K562 (cell line): Measurements from ENCODE around the gene ZMPSTE24. TPM values are rescaled to one million over a fixed set of nuclear protein-coding genes. Genes with fewer than 3 reads are reported as not detected.

Experiments
- ATF1 ChIP-seq, 2 experiments: fragments of 450-650 bp in 1 of 2; IDR thresholded peaks; 2 replicates each; pipeline ENCODE4 v1.6.1; 2016; ENCODE audit warnings: missing compliant biosample characterization in 1 of 2, missing genetic modification characterization in 1 of 2
- CGGBP1 ChIP-seq: fragments of 250-450 bp; sonication (Bioruptor Pico); IDR thresholded peaks from 2 replicates; pipeline ENCODE4 v1.9.0; 2021; ENCODE audit warnings: mild to moderate bottlenecking
- HCFC1 ChIP-seq: IDR thresholded peaks from 2 replicates; pipeline ENCODE4 v1.6.1; 2012; ENCODE audit warnings: low read depth, low read length, improper control_type of control experiment
- KDM1A ChIP-seq, 2 experiments: fragments of 450-650 bp; IDR thresholded peaks; 2 replicates each; pipeline ENCODE4 v1.6.1; 2016; ENCODE audit warnings: mild to moderate bottlenecking in 2 of 2
- NFIX ChIP-seq: fragments of 250-450 bp; sonication (Bioruptor Pico); IDR thresholded peaks from 2 replicates; pipeline ENCODE4 v1.4.0; 2020; ENCODE audit warnings: low read depth, mild to moderate bottlenecking, moderate library complexity
- PRMT5 ChIP-seq: sonication (generic); formaldehyde crosslinking; IDR thresholded peaks from 2 replicates; pipeline ENCODE4 v1.5.0; 2020; ENCODE audit warnings: missing genetic modification reagents
- RBM34 ChIP-seq: fragments of 200-400 bp; formaldehyde crosslinking; IDR thresholded peaks from 2 replicates; pipeline ENCODE4 v1.6.1; 2018; ENCODE audit warnings: low read length, borderline replicate concordance; ENCODE audit not compliant: insufficient read depth
- RNF219 ChIP-seq: fragments of 250-450 bp; sonication (Bioruptor Pico); IDR thresholded peaks from 2 replicates; pipeline ENCODE4 v1.5.0; 2022; ENCODE audit warnings: mild to moderate bottlenecking
- SFPQ ChIP-seq: fragments of 200-400 bp; formaldehyde crosslinking; IDR thresholded peaks from 2 replicates; pipeline ENCODE4 v1.6.1; 2017; ENCODE audit warnings: mild to moderate bottlenecking, low read depth, low read length, moderate library complexity
- SMAD2 ChIP-seq: fragments of 150-350 bp; IDR thresholded peaks from 2 replicates; pipeline ENCODE4 v1.6.1; 2014; ENCODE audit warnings: low read depth, mild to moderate bottlenecking, low read length
- SMARCA4 ChIP-seq: fragments of 450-650 bp; IDR thresholded peaks from 2 replicates; pipeline ENCODE4 v1.6.1; 2016
- SNIP1 ChIP-seq: fragments of 450-650 bp; IDR thresholded peaks from 2 replicates; pipeline ENCODE4 v1.7.1; 2017; ENCODE audit warnings: low read depth, mild to moderate bottlenecking
- SREBF2 ChIP-seq: sonication (generic); formaldehyde crosslinking; IDR thresholded peaks from 2 replicates; pipeline ENCODE4 v1.4.0; 2020; ENCODE audit warnings: mild to moderate bottlenecking, missing genetic modification reagents
- TEAD1 ChIP-seq, 2 experiments: fragments of 450-650 bp in 1 of 2; sonication (generic) in 1 of 2; formaldehyde crosslinking; IDR thresholded peaks; 2 replicates each; pipeline versions ENCODE4 v1.4.0 to v1.8.0; 2020 to 2022; ENCODE audit warnings: mild to moderate bottlenecking in 2 of 2, missing genetic modification reagents in 1 of 2
- U2AF2 ChIP-seq: fragments of 200-400 bp; formaldehyde crosslinking; optimal IDR thresholded peaks from 2 replicates; pipeline ENCODE3; 2017; ENCODE audit warnings: low read depth, mild to moderate bottlenecking, low read length
- ZBTB1 ChIP-seq: sonication (generic); formaldehyde crosslinking; IDR thresholded peaks from 2 replicates; pipeline ENCODE4 v1.8.1; 2023; ENCODE audit warnings: missing genetic modification reagents, low read depth, mild to moderate bottlenecking, borderline replicate concordance
- ZBTB12 ChIP-seq: fragments of 250-450 bp; sonication (Bioruptor Pico); IDR thresholded peaks from 2 replicates; pipeline ENCODE4 v1.4.0; 2020
- ZBTB2 ChIP-seq: fragments of 450-650 bp; IDR thresholded peaks from 2 replicates; pipeline ENCODE4 v1.6.1; 2016; ENCODE audit warnings: antibody characterized with exemption
- ZC3H11A ChIP-seq: IDR thresholded peaks from 2 replicates; pipeline ENCODE4 v1.6.1; 2012; ENCODE audit warnings: low read depth, low read length, improper control_type of control experiment
- ZNF232 ChIP-seq: sonication (generic); formaldehyde crosslinking; IDR thresholded peaks from 2 replicates; pipeline ENCODE4 v1.8.0; 2022; ENCODE audit warnings: mild to moderate bottlenecking, missing genetic modification reagents
- ZNF347 ChIP-seq: fragments of 450-650 bp; formaldehyde crosslinking; IDR thresholded peaks from 2 replicates; pipeline ENCODE4 v1.4.0; 2020; ENCODE audit warnings: low read depth, mild to moderate bottlenecking, moderate library complexity
- ZNF408 ChIP-seq: fragments of 250-450 bp; sonication (Bioruptor Pico); IDR thresholded peaks from 2 replicates; pipeline ENCODE4 v1.4.0; 2020; ENCODE audit warnings: low read depth, mild to moderate bottlenecking, moderate library complexity
- ZNF444 ChIP-seq: fragments of 250-450 bp; sonication (Bioruptor Pico); IDR thresholded peaks from 2 replicates; pipeline ENCODE4 v1.4.0; 2020; ENCODE audit warnings: mild to moderate bottlenecking, moderate library complexity
- polyA plus RNA-seq, 8 experiments: library from polyadenylated mRNA; depleted of rRNA in 4 of 8; stranded (reverse) in 5 of 8; unstranded in 3 of 8; fragments of >200 nt; fragmentation: Nextera tagmentation in 2 of 8; fragmentation: Illumina TruSeq in 1 of 8; extraction: Ambion mirVana in 2 of 8; extraction: Trizol in 1 of 8; gene quantifications; 2 replicates each; pipeline versions ENCODE4 v1.2.1 to v1.2.3, GENCODE V29; 2011 to 2014; ENCODE audit warnings: inconsistent platforms in 1 of 8, missing spikeins in 1 of 8
- total RNA-seq, 7 experiments: library from RNA; depleted of rRNA in 6 of 7; stranded (reverse); fragments of >200 nt in 6 of 7; fragmentation: Illumina TruSeq in 2 of 7; extraction: Trizol in 2 of 7; gene quantifications; 2 replicates each; pipeline versions ENCODE4 v1.2.1 to v1.2.3, GENCODE V29; 2011 to 2021; ENCODE audit warnings: low replicate concordance in 1 of 7

Gene ZMPSTE24
- total and polyA plus RNA-seq, 9 of the 15 experiments (the other 6 are each of a cell fraction or from before 2014, with no cell fraction given), result 30.7 to 75.9 (median 64.3) TPM

GRCh38 chr1:40338745-40339419, 80.8 kb downstream of the ZMPSTE24 start (continued):
- TF ChIP-seq U2AF2, result no peak
- TF ChIP-seq SMAD2, result no peak
- no peak for TF ChIP-seq NFIX
- TF ChIP-seq SNIP1, result no peak
- TF ChIP-seq SMARCA4, result 0 out of 2 replicates have a peak, but pooled peaks have one; percentile 29
- no peak for TF ChIP-seq SFPQ
- no peak for TF ChIP-seq CGGBP1 (CRISPR knock-in tag)
- TF ChIP-seq HCFC1, result no peak
- no peak for TF ChIP-seq TEAD1 (CRISPR knock-in tag; IDR thresholded peaks at IDR 0.05)
- TF ChIP-seq RNF219, result no peak
- TF ChIP-seq ZBTB1 (CRISPR knock-in tag), result 0 out of 2 replicates have a peak, but pooled peaks have one; percentile 53
- TF ChIP-seq ZNF232 (CRISPR knock-in tag), result no peak
- TF ChIP-seq ZNF408, result no peak
- TF ChIP-seq ZBTB12 (CRISPR knock-in tag), result no peak
- no peak for TF ChIP-seq ATF1 (CRISPR knock-in tag; IDR thresholded peaks at IDR 0.05)
- TF ChIP-seq ATF1 (tag; IDR thresholded peaks at IDR 0.05), result no peak
- no peak for TF ChIP-seq ZC3H11A
- no peak for TF ChIP-seq RBM34
- TF ChIP-seq ZBTB2, result no peak
- no peak for TF ChIP-seq SREBF2 (CRISPR knock-in tag)
- TF ChIP-seq PRMT5 (CRISPR knock-in tag), result no peak
- no peak for TF ChIP-seq KDM1A (IDR thresholded peaks at IDR 0.05)
- no peak for TF ChIP-seq ZNF444 (CRISPR knock-in tag)
- TF ChIP-seq ZNF347 (CRISPR knock-in tag), result no peak
